NCI-H2227 (cell line): ENCODE measurements around the gene IGSF10.

Source experiments
- DNase-seq: peaks from one replicate; lab custom pipeline; 2025; ENCODE audit not compliant: unreplicated experiment; lab: John Stamatoyannopoulos, UW

IGSF10 gene

DNA sequence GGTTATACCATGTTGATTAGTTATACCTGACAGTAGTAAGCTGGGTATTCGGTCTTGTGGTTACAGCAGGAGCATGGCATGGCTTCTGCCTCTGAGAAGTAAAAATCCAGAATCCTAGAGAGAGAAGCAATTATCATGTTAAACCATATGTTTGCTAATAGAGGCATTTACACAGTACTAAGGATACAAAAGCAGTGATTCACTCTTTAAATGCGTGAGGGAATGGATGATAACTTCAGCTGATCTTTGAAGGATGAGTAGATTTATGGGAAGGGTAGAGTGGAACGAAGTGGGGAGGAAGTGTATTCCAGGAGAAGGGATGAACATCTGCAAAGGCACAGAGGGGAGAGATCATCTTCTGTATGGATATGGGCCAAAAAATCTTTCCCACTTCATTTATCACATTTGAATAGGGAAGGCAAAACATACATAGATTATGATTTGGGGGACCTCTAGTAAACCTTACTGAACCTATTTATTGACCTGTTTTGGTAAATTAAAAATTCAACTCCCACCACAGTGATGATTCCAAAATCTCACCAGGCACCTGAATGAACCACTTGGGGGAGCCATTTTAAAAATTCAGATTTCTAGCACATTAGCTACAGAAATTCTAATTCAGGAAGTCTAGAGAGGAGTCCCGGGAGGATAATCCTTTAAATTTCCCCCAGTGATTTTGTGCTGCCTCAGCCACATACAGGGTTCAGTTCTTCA lies 35.1 kb downstream of the IGSF10 start:
- DNase-seq = no peak

DNA sequence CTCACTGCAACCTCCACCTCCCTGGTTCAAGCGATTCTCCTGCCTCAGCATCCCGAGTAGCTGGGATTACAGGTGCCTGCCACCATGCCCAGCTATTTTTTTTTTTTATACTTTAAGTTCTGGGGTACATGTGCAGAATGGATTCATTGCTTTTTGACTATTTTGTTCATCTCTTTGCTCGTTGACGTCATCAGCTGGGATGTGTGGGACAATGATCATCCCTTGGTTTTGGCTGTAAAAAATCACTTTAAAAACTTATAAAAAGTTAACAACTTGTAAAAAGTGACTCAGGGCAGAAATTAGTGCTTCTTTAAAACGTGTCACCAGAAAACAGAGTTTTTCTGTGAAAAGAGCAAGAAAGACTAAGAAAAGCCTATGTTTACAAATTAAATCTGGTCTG lies 37.8 kb downstream of the IGSF10 start:
- DNase-seq = no peak

DNA sequence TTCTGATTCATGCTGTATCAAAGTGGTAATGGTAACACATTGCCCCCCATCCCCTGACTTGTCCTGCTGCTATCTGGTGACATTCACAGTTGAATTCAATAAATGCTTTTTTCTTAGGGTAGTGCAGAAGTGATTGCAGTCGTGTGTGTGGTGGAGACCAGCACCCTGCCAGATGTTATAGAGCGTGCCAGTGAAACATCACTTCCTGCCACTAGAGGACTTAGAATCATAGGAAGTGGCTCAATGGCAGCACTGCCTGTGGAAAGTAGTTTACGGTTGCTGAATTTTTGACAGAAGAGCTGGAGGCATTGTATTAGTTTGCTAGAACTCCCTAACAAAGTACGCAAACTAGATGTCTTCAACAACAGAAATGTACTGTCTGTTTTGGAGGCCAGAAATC lies 38.9 kb downstream of the IGSF10 start:
- DNase-seq = no peak

DNA sequence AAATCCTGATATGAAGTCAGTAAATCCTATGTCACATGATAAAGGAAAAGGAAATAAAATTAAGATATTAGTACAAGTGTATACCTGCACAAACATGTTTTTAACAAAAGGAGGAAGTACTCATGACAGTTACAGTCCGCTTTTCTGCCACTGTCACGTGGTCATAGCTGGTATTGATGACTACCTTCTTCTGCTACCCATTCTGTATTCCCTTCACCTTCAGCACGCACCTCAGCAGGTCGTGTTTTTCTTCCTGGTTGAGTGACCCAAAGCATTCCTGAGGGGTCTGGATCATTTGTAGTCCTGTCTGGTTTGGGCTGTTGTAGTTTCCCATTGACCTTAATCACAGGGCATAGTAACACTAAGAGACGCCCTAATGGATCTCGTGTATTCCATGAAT lies 41.1 kb downstream of the IGSF10 start:
- DNase-seq = no peak

DNA sequence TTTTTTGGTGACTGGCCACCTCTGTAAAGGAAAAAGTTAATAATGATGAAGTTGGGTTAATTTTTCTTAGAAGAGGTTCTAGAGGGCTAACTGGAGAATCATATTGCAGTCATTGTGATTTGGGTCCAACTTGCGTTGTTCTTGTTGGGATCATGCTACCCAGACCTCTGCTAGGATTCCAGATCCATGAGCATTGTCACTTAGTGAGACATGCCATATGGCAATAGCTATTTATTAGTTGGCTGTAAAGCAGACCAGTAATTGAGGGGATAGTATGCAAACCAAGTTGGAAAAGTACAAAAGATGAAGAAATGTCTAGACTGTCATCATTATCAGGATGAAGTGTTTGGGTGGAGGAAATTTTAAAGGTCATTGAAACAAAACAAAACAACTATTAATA lies 45.6 kb downstream of the IGSF10 start:
- DNase-seq = no peak

DNA sequence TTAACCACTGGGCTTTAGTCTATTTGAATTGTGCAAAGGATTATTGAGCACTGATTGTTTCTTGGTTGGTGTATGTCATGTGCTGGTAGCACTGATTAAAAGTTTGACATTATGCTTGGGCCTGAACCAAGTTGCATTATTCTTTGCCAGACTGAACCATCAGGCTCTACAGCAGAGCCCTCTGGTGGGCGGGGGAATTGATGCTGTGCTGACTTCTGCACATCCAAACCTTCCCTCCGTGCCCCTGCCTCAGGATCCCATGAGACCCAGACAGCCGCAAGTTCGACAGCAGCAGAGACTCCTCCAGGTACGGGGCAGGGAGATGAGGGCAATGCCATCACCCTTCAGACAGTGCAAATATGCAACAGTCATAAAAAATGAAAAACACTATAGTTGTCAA lies 47.9 kb downstream of the IGSF10 start:
- no peak for DNase-seq
